Cardiac septum (tissue), 1 donor: ENCODE results near the gene CYP46A1. TPM values are rescaled to one million over a fixed set of nuclear protein-coding genes. Genes with fewer than 3 reads are reported as not detected.

ENCODE experiments used
- DNase-seq: peaks from one replicate; pipeline ENCODE4 v3.0.0-alpha.2; 2020; ENCODE audit warnings: low spot score
- intact Hi-C: fragments of 100-400 bp; cut with DNase I; formaldehyde crosslinking; loops from one replicate; pipeline ENCODE4 v1.14.0; 2022
- total RNA-seq: library from RNA; stranded (reverse); fragmentation: NEBNext Ultra II Directional; extraction: Animal tissue kit (Norgen Biotek cat#: 25700); gene quantifications from one replicate; pipeline ENCODE4 v1.2.1, GENCODE V29; 2021
- donor health status: DM: no; HTN: no; CAD: no.

Gene CYP46A1
- total RNA-seq, 1 donor from 2014 or later: 5.5 TPM

GRCh38 chr14:99702115-99702514, 18.0 kb downstream of the CYP46A1 start:
- intact Hi-C loops: no loop called here
- DNase-seq: no peak

DNA sequence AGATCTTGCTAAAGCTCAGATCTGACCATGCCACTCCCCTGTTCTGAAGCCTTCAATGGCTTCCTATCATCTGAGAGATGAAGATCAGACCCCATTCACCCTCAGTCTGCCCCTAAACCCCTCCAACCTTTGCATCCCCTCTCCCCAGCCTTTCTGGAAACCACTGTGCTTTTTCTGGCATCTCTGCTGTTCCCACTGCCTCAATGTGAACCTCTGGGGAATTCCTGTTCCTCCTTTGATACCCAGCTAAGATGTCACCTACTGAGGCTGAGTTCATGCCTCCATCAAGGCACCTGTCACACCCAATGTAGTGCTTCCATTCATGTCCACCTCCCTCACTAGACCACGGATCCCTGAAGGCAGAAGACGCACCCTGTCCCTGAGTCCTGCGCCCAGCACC, 19.3 kb downstream of the CYP46A1 start:
- intact Hi-C loops: no loop called here
- no peak for DNase-seq

DNA sequence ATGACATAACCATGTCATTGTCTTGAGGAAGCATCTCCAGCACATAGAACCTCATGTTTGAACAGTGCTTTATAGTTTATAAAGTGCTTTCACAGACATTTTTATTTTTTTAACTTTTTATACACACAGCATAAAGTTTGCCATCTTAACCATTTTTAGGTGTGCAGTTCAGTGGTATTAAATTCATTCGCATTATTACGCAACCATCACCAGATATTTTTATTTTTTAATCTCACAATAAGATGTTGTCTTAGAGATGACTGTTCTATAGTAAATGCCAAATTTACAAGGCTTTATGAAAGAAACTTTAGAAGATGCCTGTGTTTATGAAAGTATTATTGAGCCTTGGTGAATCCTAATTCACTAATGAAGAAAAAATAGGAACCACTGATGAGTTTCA, 19.9 kb downstream of the CYP46A1 start:
- no peak for DNase-seq
- intact Hi-C loops: no loop called here

GRCh38 chr14:99706107-99706900, 22.2 kb downstream of the CYP46A1 start:
- intact Hi-C loops: no loop called here
- DNase-seq: peak; percentile 24

DNA sequence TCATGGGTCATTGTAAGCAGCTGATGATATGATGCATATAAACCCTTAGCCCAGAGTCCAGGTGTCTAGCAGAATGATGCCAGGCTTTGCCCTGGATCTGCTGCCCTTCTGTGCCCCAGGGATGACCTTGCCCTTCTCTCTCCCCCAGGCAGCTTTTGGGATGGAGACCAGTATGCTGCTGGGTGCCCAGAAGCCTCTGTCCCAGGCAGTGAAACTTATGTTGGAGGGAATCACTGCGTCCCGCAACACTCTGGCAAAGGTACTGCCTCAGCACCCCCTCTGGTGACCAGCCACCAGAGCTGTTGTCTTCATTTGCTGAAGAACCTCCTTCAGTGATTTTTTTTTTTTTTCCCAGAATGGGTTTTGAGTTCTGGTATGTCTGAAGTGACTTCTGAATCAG, 23.3 kb downstream of the CYP46A1 start:
- intact Hi-C loops: no loop called here
- peak; percentile 65 for DNase-seq

- peak; percentile 59 for DNase-seq
- intact Hi-C loops: no loop called here
Measured at GRCh38 chr14:99707921-99708320, 23.8 kb downstream of the CYP46A1 start.

DNA sequence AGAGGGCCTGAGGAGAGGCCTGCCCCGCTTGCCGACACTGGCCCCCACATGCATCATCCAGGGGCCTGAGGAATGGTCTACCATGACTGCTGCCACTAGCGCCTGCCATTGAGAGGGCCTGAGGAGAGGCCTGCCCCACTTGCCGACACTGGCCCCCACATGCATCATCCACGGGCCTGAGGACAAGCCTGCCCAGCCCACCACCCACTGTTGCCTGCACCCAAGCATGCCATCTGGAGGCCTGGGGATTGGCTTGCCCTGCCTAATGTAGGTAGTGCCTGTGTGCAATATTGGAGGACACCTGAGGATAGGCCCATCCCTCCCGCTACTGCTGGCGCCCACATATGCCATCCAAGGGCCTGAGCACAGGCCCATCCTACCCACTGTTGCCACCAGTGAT, 24.4 kb downstream of the CYP46A1 start:
- intact Hi-C loops: no loop called here
- peak; percentile 41 for DNase-seq

DNA sequence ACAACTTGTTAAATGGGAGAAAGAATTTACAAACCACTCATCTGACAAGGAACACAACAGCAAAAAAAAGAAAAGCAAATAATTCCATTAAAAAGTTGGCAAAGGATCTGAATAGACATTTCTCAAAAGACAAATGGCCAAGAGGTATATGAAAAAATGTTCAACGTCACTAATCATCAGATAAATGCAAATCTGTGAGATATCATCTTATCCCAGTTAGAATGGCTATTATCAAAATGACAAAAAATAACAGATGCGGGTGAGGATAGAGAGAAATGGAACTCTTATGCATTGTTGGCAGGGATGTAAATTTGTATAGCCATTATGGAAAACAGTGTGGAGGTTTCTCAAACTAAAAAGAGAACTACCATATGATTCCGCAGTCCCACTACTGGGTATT, 29.9 kb downstream of the CYP46A1 start:
- DNase-seq: no peak
- intact Hi-C loops: no loop called here

DNA sequence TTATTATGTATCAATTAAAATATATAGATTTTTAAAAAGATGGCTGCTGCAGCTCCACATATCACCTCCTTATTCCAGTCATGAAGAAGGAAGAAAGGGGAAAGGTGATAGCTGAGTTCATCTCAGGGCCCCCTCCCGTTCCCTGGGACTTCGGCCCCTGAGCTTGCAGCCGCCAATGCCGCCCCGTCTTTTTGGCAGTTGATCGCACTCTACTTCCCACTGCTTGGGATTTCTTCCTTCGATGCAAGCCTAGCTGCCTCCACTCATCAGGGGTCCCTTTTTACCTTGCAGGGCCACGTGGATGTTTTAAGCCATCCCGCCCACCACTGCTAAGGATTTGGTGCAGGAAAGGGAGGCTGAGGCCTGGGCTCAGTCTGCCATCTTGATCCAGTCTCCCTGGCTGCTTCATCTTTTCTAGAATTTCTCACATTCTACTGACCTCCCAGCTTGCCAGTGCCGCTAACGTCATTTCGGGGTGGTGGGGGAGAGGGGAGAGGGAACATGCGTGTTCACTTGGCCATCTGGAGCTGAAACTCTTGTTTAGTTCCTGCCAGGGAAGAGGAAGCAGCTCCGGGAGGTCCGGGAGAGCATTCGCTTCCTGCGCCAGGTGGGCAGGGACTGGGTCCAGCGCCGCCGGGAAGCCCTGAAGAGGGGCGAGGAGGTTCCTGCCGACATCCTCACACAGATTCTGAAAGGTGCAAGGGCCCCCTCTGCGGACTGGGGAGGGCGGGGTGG, 31.3 kb downstream of the CYP46A1 start:
- DNase-seq: peak; percentile 53
- intact Hi-C loops: no loop called here

GRCh38 chr14:99716091-99716849, 32.2 kb downstream of the CYP46A1 start:
- DNase-seq: peak; percentile 29
- intact Hi-C loops: no loop called here

- intact Hi-C loops: no loop called here
Measured at GRCh38 chr14:99716850-99717681, 33.0 kb downstream of the CYP46A1 start.

GRCh38 chr14:99717682-99718013, 33.5 kb downstream of the CYP46A1 start:
- intact Hi-C loops: no loop called here
- no peak for DNase-seq

More at GRCh38 chr14:99716850-99717681, 33.0 kb downstream of the CYP46A1 start:
- DNase-seq: peak; percentile 54

GRCh38 chr14:99718031-99718810, 34.1 kb downstream of the CYP46A1 start:
- intact Hi-C loops: no loop called here

GRCh38 chr14:99718811-99719192, 34.7 kb downstream of the CYP46A1 start:
- no peak for DNase-seq
- intact Hi-C loops: no loop called here

More at GRCh38 chr14:99718031-99718810, 34.1 kb downstream of the CYP46A1 start:
- DNase-seq: peak; percentile 71

GRCh38 chr14:99720941-99721791, 37.1 kb downstream of the CYP46A1 start:
- intact Hi-C loops: no loop called here
- peak; percentile 49 for DNase-seq

DNA sequence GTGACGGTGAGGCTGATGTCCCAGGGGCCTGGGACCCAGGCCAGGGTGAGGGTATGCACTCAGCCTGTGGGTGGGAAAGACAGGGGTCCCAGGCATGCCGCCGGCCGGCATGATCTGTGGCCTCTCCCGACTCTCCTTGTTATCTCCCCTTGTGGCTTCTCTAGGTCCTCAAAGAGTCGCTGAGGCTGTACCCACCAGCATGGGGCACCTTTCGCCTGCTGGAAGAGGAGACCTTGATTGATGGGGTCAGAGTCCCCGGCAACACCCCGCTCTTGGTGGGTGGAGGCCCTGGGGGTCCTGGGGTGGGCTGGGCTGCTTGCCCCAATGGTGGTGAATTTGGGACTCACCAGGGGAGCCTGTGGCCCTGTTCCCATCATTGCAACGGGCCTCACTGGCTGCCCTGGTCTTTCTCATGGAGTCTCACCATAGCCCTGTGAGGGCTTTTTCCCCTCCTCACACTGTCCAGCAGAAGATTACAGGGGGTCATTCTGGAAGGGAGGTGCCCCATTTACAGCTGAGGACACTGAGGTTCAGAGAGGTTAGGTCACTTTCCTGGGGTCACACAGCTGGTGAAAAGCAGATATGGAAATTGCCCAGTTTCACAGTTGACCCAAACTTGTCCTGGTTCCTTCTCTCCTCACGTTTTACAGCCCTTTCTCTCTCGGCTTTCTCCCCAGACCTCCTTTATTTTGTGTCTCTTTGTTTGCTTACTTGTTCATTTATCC, 37.9 kb downstream of the CYP46A1 start:
- peak; percentile 62 for DNase-seq

GRCh38 chr14:99722741-99723140, 38.6 kb downstream of the CYP46A1 start:
- intact Hi-C loops: no loop called here
- DNase-seq: peak; percentile 35

More for the DNA sequence above, 37.9 kb downstream of the CYP46A1 start:
- intact Hi-C loops: no loop called here
